Stimulated activated CD4-positive, alpha-beta T cell treated with anti-CD3 and anti-CD28 coated beads, Interleukin-1b, Interleukin-23, amount 100 ng/mL, for 1 hour (primary cell): Measurements from ENCODE around the gene BMPR1B.

Experiments used
- DNase-seq, 2 donors: peaks; one replicate each; pipeline ENCODE4 v3.0.0-alpha.2; 2020; ENCODE audit warnings: low read depth in 2 of 2

Gene BMPR1B

GRCh38 chr4:94757192-94758140 lies at the start of gene BMPR1B:
Gene BMPR1B, plus strand, starts transcription at chr4:94757955. Its CDS starts 346,470 bp downstream, at chr4:95104425.
- DNase-seq, result no peak

- no peak for DNase-seq
Measured at GRCh38 chr4:94711635-94712034, 46.1 kb upstream of the BMPR1B start.

GRCh38 chr4:94714365-94715160 lies 43.2 kb upstream of the BMPR1B start:
- DNase-seq, result no peak

DNA sequence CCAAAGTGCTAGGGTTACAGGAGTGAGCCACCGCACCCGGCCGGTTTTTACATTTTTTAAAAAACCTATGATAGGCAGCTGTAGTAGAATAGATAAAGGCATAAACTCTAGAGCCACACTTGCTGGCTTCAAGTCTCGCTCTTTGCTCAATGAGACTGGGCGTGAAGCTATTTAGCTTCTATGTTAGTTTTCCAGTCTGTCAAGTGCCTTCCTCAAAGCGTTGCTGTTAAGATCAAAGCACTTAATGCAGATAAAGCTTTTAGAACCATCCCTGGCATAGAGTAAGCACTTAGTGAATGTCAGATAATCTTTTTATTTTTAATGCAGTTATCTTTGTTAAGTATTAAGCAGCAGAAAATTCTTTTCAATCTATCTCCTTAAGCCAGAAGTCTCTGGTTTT lies 42.0 kb upstream of the BMPR1B start:
- no peak for DNase-seq

DNA sequence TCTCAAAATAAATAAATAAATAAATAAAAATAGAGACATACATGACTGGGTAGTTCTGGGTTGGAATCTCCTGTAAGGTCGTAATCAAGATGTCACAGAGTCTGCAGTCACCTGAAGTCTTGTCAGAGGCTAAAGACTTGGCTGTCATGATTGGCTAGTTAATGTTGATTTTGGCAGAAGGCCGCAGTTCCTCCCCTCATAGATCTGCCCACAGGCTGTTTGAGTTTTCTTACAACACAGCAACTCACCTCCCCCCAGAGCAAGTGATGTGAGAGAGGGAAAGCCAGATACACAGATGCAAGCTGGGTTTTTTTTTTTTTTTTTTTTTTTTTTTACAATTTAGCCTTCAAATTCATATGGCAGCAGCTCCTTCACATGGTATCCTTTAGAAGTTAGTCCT lies 36.4 kb upstream of the BMPR1B start:
- no peak for DNase-seq

DNA sequence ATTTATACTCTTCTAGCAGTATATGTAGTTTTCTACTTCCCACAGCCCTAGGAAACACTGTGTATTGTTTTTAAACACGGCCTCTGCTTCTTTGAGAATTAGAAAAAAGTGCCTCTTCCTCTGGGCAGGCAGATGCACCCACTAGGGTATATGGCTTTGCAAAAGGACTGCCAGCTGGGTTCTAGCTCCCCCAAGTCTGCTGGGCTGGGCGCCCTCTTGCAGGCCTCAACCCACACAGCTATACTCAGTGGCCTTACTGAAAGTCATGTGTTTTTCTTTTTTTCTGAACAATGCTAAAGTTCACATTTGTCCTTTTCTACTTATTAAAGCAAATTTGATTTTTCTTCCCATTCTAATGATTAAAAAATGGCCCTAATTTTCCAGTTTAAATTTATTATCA lies 35.5 kb upstream of the BMPR1B start:
- DNase-seq, result no peak

GRCh38 chr4:94722748-94723147 lies 35.0 kb upstream of the BMPR1B start:
- no peak for DNase-seq

GRCh38 chr4:94724016-94724790 lies 33.6 kb upstream of the BMPR1B start:
- DNase-seq, result no peak

- DNase-seq, result no peak
Measured at GRCh38 chr4:94726524-94727123, 31.1 kb upstream of the BMPR1B start.

GRCh38 chr4:94728056-94728766 lies 29.5 kb upstream of the BMPR1B start:
- no peak for DNase-seq

DNA sequence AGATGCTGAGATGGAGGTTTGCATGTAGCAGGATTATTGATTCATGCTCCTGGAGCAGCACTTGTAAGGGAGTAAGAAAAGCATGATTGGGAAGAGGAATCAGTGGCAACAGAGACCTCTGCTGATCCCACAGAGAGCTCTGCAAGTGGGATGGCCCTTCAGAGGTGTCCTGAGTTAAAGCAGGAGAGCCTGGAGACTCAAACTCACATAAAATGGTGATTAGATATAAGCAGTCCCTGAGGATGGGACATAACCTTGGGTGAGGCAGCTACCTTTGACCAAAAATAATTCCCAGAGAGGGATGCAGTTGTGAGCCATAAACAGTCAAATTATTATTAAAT lies 25.4 kb upstream of the BMPR1B start:
- DNase-seq, result no peak

GRCh38 chr4:94739741-94740140 lies 18.0 kb upstream of the BMPR1B start:
- DNase-seq, result no peak

- no peak for DNase-seq
Measured at GRCh38 chr4:94741304-94741703, 16.5 kb upstream of the BMPR1B start.

DNA sequence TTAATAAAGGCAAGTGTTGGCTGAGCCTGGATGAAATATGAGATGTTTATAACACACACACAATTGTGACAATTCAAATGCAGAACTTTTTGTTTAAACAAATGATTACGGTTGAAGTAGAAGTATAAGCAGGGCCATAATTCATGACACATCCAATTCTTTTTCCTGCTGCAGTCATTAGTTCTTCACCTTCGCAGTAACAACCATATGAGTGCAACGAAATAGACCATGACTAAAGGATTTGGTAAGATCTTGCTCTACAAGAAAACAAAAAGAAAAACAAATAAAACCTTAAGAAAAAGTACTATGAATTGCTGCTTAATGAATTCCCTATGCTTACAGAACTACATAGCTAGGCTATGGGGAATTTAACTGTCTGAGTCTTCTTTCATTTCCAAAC lies 13.9 kb upstream of the BMPR1B start:
- no peak for DNase-seq

DNA sequence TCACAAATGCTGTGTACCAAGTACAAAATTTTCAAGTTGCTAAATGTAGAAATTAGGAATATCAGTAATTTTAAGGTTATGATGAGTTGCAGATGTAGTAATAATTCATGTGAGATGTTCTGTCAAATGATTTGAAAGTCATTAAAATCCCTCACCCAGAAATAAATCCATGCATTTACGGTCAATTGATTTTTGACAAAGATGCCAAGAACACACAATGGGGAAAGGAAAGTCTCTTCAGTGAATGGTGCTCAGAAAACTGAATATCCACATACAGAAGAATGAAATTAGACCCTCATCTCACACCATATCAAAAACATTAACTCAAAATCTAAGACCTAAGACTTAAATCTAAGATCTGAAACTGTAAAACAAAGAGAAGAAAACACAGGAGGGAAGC lies 12.9 kb upstream of the BMPR1B start:
- no peak for DNase-seq

DNA sequence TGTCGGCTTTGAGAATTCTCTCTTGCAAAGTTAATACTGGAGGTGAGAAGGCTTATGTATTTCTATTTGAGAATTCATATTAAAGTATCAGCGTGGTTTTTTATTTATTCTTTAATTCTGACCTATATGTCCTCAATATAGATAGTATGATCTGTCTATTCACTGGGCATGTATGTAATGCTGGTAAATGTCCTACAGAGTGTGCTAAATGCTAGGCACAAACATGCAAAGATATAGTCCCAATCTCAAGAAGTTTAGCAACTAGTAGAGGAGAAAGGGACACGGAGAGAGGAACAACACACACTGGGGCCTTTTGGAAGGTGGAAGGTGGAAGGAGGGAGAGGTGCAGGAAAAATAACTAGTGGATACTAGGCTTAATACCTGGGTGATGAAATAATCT lies 11.0 kb upstream of the BMPR1B start:
- no peak for DNase-seq

GRCh38 chr4:94758141-94758699 lies 465 bp downstream of the BMPR1B start:
- no peak for DNase-seq

DNA sequence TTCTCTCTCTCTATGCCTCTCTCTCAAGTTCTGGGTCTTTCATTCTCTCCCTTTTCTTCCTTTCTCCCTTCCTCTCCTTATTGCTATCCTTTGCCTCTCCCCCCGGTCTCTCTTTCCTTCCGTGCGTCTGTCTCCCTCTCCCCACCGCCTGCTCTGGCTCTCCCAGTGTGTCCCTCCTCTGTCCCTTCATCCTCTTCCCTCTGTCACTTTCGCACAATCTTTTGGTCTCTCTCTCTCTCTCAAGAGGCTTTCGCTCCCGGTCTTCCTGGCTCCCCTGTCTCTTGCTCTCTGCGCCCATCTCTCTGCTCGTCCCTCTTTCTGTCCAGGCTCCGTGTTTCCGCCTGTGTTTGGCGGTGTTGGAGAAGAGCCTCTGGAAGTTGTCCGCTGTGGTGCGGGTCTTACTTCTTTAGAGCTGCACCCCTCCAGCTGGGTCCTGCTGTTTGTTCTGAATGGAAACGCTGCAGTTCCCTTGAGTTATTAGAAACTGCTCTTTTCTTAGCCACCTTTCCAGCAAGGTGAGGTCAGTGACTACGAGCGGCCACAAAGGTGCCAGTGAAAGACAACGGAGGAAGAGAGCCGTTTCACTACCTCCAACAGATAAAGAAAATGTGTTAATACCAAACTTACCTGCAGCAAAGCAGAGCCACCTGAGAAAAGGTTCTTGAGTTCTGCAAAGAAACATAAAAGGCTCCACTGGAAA lies 1.1 kb downstream of the BMPR1B start:
- no peak for DNase-seq

- DNase-seq, result no peak
Measured at GRCh38 chr4:94759767-94760211, 2.0 kb downstream of the BMPR1B start.

DNA sequence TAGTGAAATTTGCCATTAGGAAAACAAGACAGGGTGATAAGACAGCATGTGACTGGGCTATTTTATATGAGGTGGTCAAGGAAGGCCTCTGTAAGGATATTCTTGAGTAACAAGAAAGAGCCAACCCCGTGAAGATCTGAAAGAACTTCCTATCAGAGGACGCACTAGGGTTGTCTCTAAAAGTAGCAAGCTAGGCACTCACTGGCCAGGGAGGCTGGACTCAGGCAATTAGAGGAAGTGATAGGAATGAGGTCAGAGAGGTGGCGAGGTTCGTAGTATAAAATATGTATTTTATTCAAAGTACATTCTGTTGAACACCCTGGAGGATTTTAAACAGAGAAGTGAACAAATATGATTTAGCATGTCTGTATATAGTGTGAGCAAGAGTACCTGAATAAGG lies 4.6 kb downstream of the BMPR1B start:
- no peak for DNase-seq
